ENCODE results near the gene GPR158.

Gene GPR158

GRCh38 chr10:25600651-25601050 lies 425.9 kb downstream of the GPR158 start:
- no peak overlapping the region for H3K9ac ChIP-seq (ENCODE audit: low read length)

GRCh38 chr10:25604591-25604990 lies 429.8 kb downstream of the GPR158 start:
- no peak overlapping the region for H3K9ac ChIP-seq (ENCODE audit: low read length)
- H3K9me2 ChIP-seq (replicated peaks; ENCODE audit: insufficient read depth, low read length) = no peaks in the 10 kb centered on the region
- H3K79me2 ChIP-seq (ENCODE audit: insufficient read depth, low read length) = no peaks in the 10 kb centered on the region
- no peaks in the 10 kb centered on the region for H4K20me1 ChIP-seq (ENCODE audit: low read depth, low read length)
- TF ChIP-seq CTCF (IDR thresholded peaks at IDR 0.05; ENCODE audit: insufficient read depth, low read length, poor library complexity, severe bottlenecking) = no peak
- no peak for TF ChIP-seq EZH2phosphoT487 (conservative IDR thresholded peaks at IDR 0.05; ENCODE audit: low read length)
- H3K4me2 ChIP-seq (ENCODE audit: low read depth, low read length, poor library complexity, severe bottlenecking) = no peak overlapping the region
- no peak overlapping the region for H3K4me3 ChIP-seq (ENCODE audit: insufficient read depth, low read length, poor library complexity, severe bottlenecking)
- H2AFZ ChIP-seq (ENCODE audit: low read depth, low read length, severe bottlenecking) = no peak overlapping the region
- no peaks in the 10 kb centered on the region for H3K36me3 ChIP-seq (ENCODE audit: low read length)
- H3K9me3 ChIP-seq (ENCODE audit: insufficient read depth, low read length) = no peaks in the 10 kb centered on the region
- no peaks in the 10 kb centered on the region for H3F3A ChIP-seq (ENCODE audit: insufficient read depth)
- no peak overlapping the region for H3K27ac ChIP-seq (ENCODE audit: low read depth, low read length)
- H3K27me3 ChIP-seq (ENCODE audit: low read length) = no peaks in the 10 kb centered on the region

More at GRCh38 chr10:25600651-25601050, 425.9 kb downstream of the GPR158 start:
- H3K4me2 ChIP-seq (ENCODE audit: low read depth, low read length, poor library complexity, severe bottlenecking) = no peak overlapping the region
- H4K20me1 ChIP-seq (ENCODE audit: low read depth, low read length) = no peaks in the 10 kb centered on the region
- no peaks in the 10 kb centered on the region for H3K79me2 ChIP-seq (ENCODE audit: insufficient read depth, low read length)
- H3K27me3 ChIP-seq (ENCODE audit: low read length) = no peaks in the 10 kb centered on the region
- H3K4me3 ChIP-seq (ENCODE audit: insufficient read depth, low read length, poor library complexity, severe bottlenecking) = no peak overlapping the region
- no peaks in the 10 kb centered on the region for H3F3A ChIP-seq (ENCODE audit: insufficient read depth)
- no peaks in the 10 kb centered on the region for H3K9me2 ChIP-seq (replicated peaks; ENCODE audit: insufficient read depth, low read length)
- no peak for TF ChIP-seq EZH2phosphoT487 (conservative IDR thresholded peaks at IDR 0.05; ENCODE audit: low read length)
- no peak overlapping the region for H2AFZ ChIP-seq (ENCODE audit: low read depth, low read length, severe bottlenecking)
- no peak overlapping the region for H3K27ac ChIP-seq (ENCODE audit: low read depth, low read length)
- H3K36me3 ChIP-seq (ENCODE audit: low read length) = no peaks in the 10 kb centered on the region
- no peaks in the 10 kb centered on the region for H3K9me3 ChIP-seq (ENCODE audit: insufficient read depth, low read length)

GRCh38 chr10:25614652-25615051 lies 439.9 kb downstream of the GPR158 start:
- Histone ChIP-seq H3K4me2 (ENCODE audit: low read depth, low read length, poor library complexity, severe bottlenecking) (no peak overlapping the region), H3K4me3 (ENCODE audit: insufficient read depth, low read length, poor library complexity, severe bottlenecking) (no peak overlapping the region), H3K27me3 (ENCODE audit: low read length) (no peaks in the 10 kb centered on the region), H3K9me2 (replicated peaks; ENCODE audit: insufficient read depth, low read length) (no peaks in the 10 kb centered on the region), H3K79me2 (ENCODE audit: insufficient read depth, low read length) (no peaks in the 10 kb centered on the region), H3F3A (ENCODE audit: insufficient read depth) (no peaks in the 10 kb centered on the region), H3K9ac (ENCODE audit: low read length) (no peak overlapping the region), H3K36me3 (ENCODE audit: low read length) (no peaks in the 10 kb centered on the region), H3K9me3 (ENCODE audit: insufficient read depth, low read length) (no peaks in the 10 kb centered on the region), H3K27ac (ENCODE audit: low read depth, low read length) (no peak overlapping the region), H2AFZ (ENCODE audit: low read depth, low read length, severe bottlenecking) (no peak overlapping the region), H4K20me1 (ENCODE audit: low read depth, low read length) (no peaks in the 10 kb centered on the region)
- no peak for TF ChIP-seq CTCF (IDR thresholded peaks at IDR 0.05; ENCODE audit: insufficient read depth, low read length, poor library complexity, severe bottlenecking)
- no peak for TF ChIP-seq EZH2phosphoT487 (conservative IDR thresholded peaks at IDR 0.05; ENCODE audit: low read length)

GRCh38 chr10:25615926-25616325 lies 441.1 kb downstream of the GPR158 start:
- H3K79me2 ChIP-seq (ENCODE audit: insufficient read depth, low read length) = no peaks in the 10 kb centered on the region
- H3K4me2 ChIP-seq (ENCODE audit: low read depth, low read length, poor library complexity, severe bottlenecking) = no peak overlapping the region
- no peaks in the 10 kb centered on the region for H3K27me3 ChIP-seq (ENCODE audit: low read length)
- no peak overlapping the region for H3K27ac ChIP-seq (ENCODE audit: low read depth, low read length)
- no peaks in the 10 kb centered on the region for H3K9me2 ChIP-seq (replicated peaks; ENCODE audit: insufficient read depth, low read length)
- no peak overlapping the region for H3K9ac ChIP-seq (ENCODE audit: low read length)
- no peak overlapping the region for H3K4me3 ChIP-seq (ENCODE audit: insufficient read depth, low read length, poor library complexity, severe bottlenecking)
- H2AFZ ChIP-seq (ENCODE audit: low read depth, low read length, severe bottlenecking) = no peak overlapping the region
- no peaks in the 10 kb centered on the region for H4K20me1 ChIP-seq (ENCODE audit: low read depth, low read length)
- no peaks in the 10 kb centered on the region for H3K9me3 ChIP-seq (ENCODE audit: insufficient read depth, low read length)
- no peaks in the 10 kb centered on the region for H3K36me3 ChIP-seq (ENCODE audit: low read length)
- TF ChIP-seq CTCF (IDR thresholded peaks at IDR 0.05; ENCODE audit: insufficient read depth, low read length, poor library complexity, severe bottlenecking) (no peak), EZH2phosphoT487 (conservative IDR thresholded peaks at IDR 0.05; ENCODE audit: low read length) (no peak)
- no peaks in the 10 kb centered on the region for H3F3A ChIP-seq (ENCODE audit: insufficient read depth)
